ENCODE measurements around the gene NAA40.

NAA40 gene

GRCh38 chr11:63913866-63914830 is 24.7 kb upstream of the NAA40 start:
- DNase-seq: no peak

GRCh38 chr11:63914896-63915691 is 23.7 kb upstream of the NAA40 start:
- no peak for DNase-seq

GRCh38 chr11:63915961-63916836 is 22.6 kb upstream of the NAA40 start:
- DNase-seq: peak; percentile 22

GRCh38 chr11:63916837-63917691 is 21.7 kb upstream of the NAA40 start, which contains the start of gene RCOR2:
Gene RCOR2, minus strand, starts transcription at chr11:63917164. Its CDS starts 708 bp downstream, at chr11:63916456.
- DNase-seq: peak; percentile 70

GRCh38 chr11:63917692-63918506 is 20.9 kb upstream of the NAA40 start:
- DNase-seq: peak; percentile 43

- DNase-seq: no peak
These were observed 20.2 kb upstream of the NAA40 start for GRCh38 chr11:63918507-63919191.

- DNase-seq: no peak
These were observed 19.3 kb upstream of the NAA40 start for GRCh38 chr11:63919267-63920125.

GRCh38 chr11:63920126-63920938 is 18.5 kb upstream of the NAA40 start:
- DNase-seq: no peak

GRCh38 chr11:63920939-63921417 is 17.8 kb upstream of the NAA40 start:
- peak; percentile 36 for DNase-seq

GRCh38 chr11:63922673-63923192 is 16.1 kb upstream of the NAA40 start:
- DNase-seq: no peak

- no peak for DNase-seq
These were observed 15.5 kb upstream of the NAA40 start for GRCh38 chr11:63923319-63923718.

- DNase-seq: no peak
These were observed 9.2 kb upstream of the NAA40 start for GRCh38 chr11:63929616-63930015.

GRCh38 chr11:63931045-63931444 is 7.8 kb upstream of the NAA40 start:
- DNase-seq: no peak

GRCh38 chr11:63931876-63932275 is 6.9 kb upstream of the NAA40 start:
- no peak for DNase-seq

GRCh38 chr11:63933459-63933858 is 5.3 kb upstream of the NAA40 start:
- no peak for DNase-seq

GRCh38 chr11:63937713-63938478 is 906 bp upstream of the NAA40 start:
- DNase-seq: peak; percentile 26

- DNase-seq: peak; percentile 16
These were observed 642 bp downstream of the NAA40 start for GRCh38 chr11:63939397-63939891.

Data from CD4-positive, alpha-beta T cell treated with Interleukin-21 for 1 hour (primary cell).